ENCODE measurements around the gene CCDC144A.
"Not testable (repeated sequence)": the region's sequence is repeated elsewhere in the genome, so short reads cannot be mapped to it uniquely, and the experiment has no call there.

Gene CCDC144A

DNA sequence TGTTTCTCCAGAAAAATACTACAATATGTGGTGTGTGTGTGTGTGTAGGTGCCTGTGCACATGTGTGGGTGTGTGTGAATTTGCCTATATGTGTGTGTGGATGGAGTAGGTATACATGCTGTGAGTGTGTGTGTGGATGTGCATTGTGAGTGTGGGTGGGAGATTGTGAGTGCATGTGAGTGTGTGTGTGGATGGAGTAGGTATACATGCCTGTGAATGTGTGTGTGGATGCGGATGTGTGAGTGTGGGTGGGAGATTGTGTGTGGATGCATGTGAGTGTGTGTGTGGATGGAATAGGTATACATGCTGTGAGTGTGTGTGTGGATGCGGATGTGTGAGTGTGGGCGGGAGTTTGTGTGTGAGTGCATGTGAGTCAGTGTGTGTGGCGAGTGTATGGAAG is 116.6 kb downstream of the CCDC144A start:
- not testable (repeated sequence) for H3K18ac ChIP-seq (ENCODE audit: low read length)

DNA sequence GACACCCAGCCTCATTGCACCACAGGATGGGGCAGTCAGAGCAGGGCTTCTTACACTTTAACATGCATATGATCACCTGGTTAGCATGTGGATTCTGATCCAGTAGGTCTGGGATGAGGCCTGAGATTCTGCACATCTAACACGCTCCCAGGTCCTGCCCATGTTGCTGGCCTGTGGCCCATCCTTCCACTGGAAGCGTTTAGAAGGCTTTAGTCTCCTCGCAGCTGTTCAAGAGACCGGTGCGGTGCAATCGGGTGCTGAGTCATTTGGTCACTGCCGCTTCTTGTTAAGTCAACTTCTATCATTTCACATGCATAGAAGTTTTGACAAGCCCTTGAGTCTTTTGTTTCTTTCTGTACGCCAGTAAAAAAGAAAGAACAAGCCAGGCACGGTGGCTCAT is 117.6 kb downstream of the CCDC144A start:
- not testable (repeated sequence) for H3K23ac ChIP-seq (ENCODE audit: low read length)

More for the DNA sequence above, 116.6 kb downstream of the CCDC144A start:
- not testable (repeated sequence) for H3K4me3 ChIP-seq (ENCODE audit: low read length); H3K56ac ChIP-seq (ENCODE audit: low read length); H3K27ac ChIP-seq (ENCODE audit: low read depth, low read length); H2BK5ac ChIP-seq (ENCODE audit: low read length); H2BK15ac ChIP-seq (replicated peaks; ENCODE audit: low read depth); H3K27me3 ChIP-seq (ENCODE audit: insufficient read depth, low read length, poor library complexity); H2BK120ac ChIP-seq (ENCODE audit: low read depth, low read length); H3K23ac ChIP-seq (ENCODE audit: low read length); H3K4ac ChIP-seq (ENCODE audit: low read depth, low read length); H3K36me3 ChIP-seq (ENCODE audit: control insufficient read depth, insufficient read depth, low read length); H4K8ac ChIP-seq (ENCODE audit: low read depth, low read length); H3K79me2 ChIP-seq (ENCODE audit: control insufficient read depth, insufficient read depth, low read length); H3K79me1 ChIP-seq (ENCODE audit: low read length); H2AK5ac ChIP-seq (ENCODE audit: low read length); H3K9ac ChIP-seq (ENCODE audit: low read length); H3K4me2 ChIP-seq (ENCODE audit: low read length); H3K4me1 ChIP-seq (ENCODE audit: control insufficient read depth, low read depth, low read length); DNase-seq; H4K5ac ChIP-seq (ENCODE audit: low read length)
- no CpG with 5 or more reads among the region's 4 CpGs for WGBS (ENCODE audit: extremely low coverage, insufficient coverage, low lambda C conversion rate)

DNA sequence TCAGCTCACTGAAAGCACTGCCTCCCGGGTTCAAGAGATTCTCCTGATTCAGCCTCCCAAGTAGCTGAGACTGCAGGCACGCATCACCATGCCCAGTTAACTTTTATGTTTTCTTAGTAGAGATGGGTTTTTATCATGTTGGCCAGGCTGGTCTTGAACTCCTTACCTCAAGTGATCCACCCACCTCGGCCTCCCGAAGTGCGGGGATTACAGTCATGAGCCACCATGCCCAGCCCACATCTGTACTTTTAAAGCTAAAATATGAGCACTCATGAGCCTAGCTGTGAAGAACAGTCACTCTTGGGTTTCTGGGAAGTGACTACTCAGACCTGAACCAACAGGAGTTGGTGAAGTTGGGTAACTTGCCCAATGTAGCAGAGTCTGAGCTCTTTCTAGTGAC is 120.2 kb downstream of the CCDC144A start:
- H3K79me2 ChIP-seq (ENCODE audit: control insufficient read depth, insufficient read depth, low read length); H3K56ac ChIP-seq (ENCODE audit: low read length); H2BK5ac ChIP-seq (ENCODE audit: low read length); H3K4me1 ChIP-seq (ENCODE audit: control insufficient read depth, low read depth, low read length); DNase-seq; H2AK5ac ChIP-seq (ENCODE audit: low read length); H3K27ac ChIP-seq (ENCODE audit: low read depth, low read length); H3K23ac ChIP-seq (ENCODE audit: low read length); H3K4me2 ChIP-seq (ENCODE audit: low read length); H3K36me3 ChIP-seq (ENCODE audit: control insufficient read depth, insufficient read depth, low read length); H3K79me1 ChIP-seq (ENCODE audit: low read length); H3K4ac ChIP-seq (ENCODE audit: low read depth, low read length); H2BK120ac ChIP-seq (ENCODE audit: low read depth, low read length); H4K8ac ChIP-seq (ENCODE audit: low read depth, low read length); H3K27me3 ChIP-seq (ENCODE audit: insufficient read depth, low read length, poor library complexity); H3K18ac ChIP-seq (ENCODE audit: low read length); H3K4me3 ChIP-seq (ENCODE audit: low read length); H2BK15ac ChIP-seq (replicated peaks; ENCODE audit: low read depth); H4K5ac ChIP-seq (ENCODE audit: low read length); H3K9ac ChIP-seq (ENCODE audit: low read length): not testable (repeated sequence)
- WGBS (ENCODE audit: extremely low coverage, insufficient coverage, low lambda C conversion rate), result no CpG with 5 or more reads among the region's 5 CpGs

More for the DNA sequence above, 117.6 kb downstream of the CCDC144A start:
- not testable (repeated sequence) for H3K4me3 ChIP-seq (ENCODE audit: low read length); H3K27me3 ChIP-seq (ENCODE audit: insufficient read depth, low read length, poor library complexity); H3K9ac ChIP-seq (ENCODE audit: low read length); H3K18ac ChIP-seq (ENCODE audit: low read length); H3K4ac ChIP-seq (ENCODE audit: low read depth, low read length); H2AK5ac ChIP-seq (ENCODE audit: low read length); H4K8ac ChIP-seq (ENCODE audit: low read depth, low read length); H3K4me2 ChIP-seq (ENCODE audit: low read length); H3K79me1 ChIP-seq (ENCODE audit: low read length); H4K5ac ChIP-seq (ENCODE audit: low read length); H2BK120ac ChIP-seq (ENCODE audit: low read depth, low read length); DNase-seq; H3K79me2 ChIP-seq (ENCODE audit: control insufficient read depth, insufficient read depth, low read length); H2BK15ac ChIP-seq (replicated peaks; ENCODE audit: low read depth); H3K56ac ChIP-seq (ENCODE audit: low read length); H2BK5ac ChIP-seq (ENCODE audit: low read length); H3K4me1 ChIP-seq (ENCODE audit: control insufficient read depth, low read depth, low read length); H3K27ac ChIP-seq (ENCODE audit: low read depth, low read length); H3K36me3 ChIP-seq (ENCODE audit: control insufficient read depth, insufficient read depth, low read length)
- no CpG with 5 or more reads among the region's 9 CpGs for WGBS (ENCODE audit: extremely low coverage, insufficient coverage, low lambda C conversion rate)

GRCh38 chr17:16812126-16812525 is 122.1 kb downstream of the CCDC144A start:
- H3K27me3 ChIP-seq (ENCODE audit: insufficient read depth, low read length, poor library complexity); H3K18ac ChIP-seq (ENCODE audit: low read length); H3K23ac ChIP-seq (ENCODE audit: low read length); H3K79me2 ChIP-seq (ENCODE audit: control insufficient read depth, insufficient read depth, low read length); H3K9ac ChIP-seq (ENCODE audit: low read length); H2BK5ac ChIP-seq (ENCODE audit: low read length); H2BK120ac ChIP-seq (ENCODE audit: low read depth, low read length); H3K36me3 ChIP-seq (ENCODE audit: control insufficient read depth, insufficient read depth, low read length); H2AK5ac ChIP-seq (ENCODE audit: low read length); H3K4me1 ChIP-seq (ENCODE audit: control insufficient read depth, low read depth, low read length); H2BK15ac ChIP-seq (replicated peaks; ENCODE audit: low read depth); H3K79me1 ChIP-seq (ENCODE audit: low read length); H4K5ac ChIP-seq (ENCODE audit: low read length); H4K8ac ChIP-seq (ENCODE audit: low read depth, low read length); H3K4me2 ChIP-seq (ENCODE audit: low read length); H3K56ac ChIP-seq (ENCODE audit: low read length); H3K4ac ChIP-seq (ENCODE audit: low read depth, low read length); H3K4me3 ChIP-seq (ENCODE audit: low read length); H3K27ac ChIP-seq (ENCODE audit: low read depth, low read length): not testable (repeated sequence)
- no CpG with 5 or more reads among the region's 7 CpGs for WGBS (ENCODE audit: extremely low coverage, insufficient coverage, low lambda C conversion rate)
- peak; percentile 31 for DNase-seq

- Histone ChIP-seq H3K9ac (ENCODE audit: low read length) (no peak overlapping the region), H3K56ac (ENCODE audit: low read length) (no peak overlapping the region), H3K36me3 (ENCODE audit: control insufficient read depth, insufficient read depth, low read length) (no peaks in the 10 kb centered on the region), H3K4me3 (ENCODE audit: low read length) (no peak overlapping the region), H2BK5ac (ENCODE audit: low read length) (no peak overlapping the region), H3K27ac (ENCODE audit: low read depth, low read length) (no peak overlapping the region), H3K4me2 (ENCODE audit: low read length) (no peak overlapping the region), H3K27me3 (ENCODE audit: insufficient read depth, low read length, poor library complexity) (no peaks in the 10 kb centered on the region), H3K4me1 (ENCODE audit: control insufficient read depth, low read depth, low read length) (no peaks in the 10 kb centered on the region), H3K23ac (ENCODE audit: low read length) (no peak overlapping the region), H4K5ac (ENCODE audit: low read length) (no peak overlapping the region), H3K4ac (ENCODE audit: low read depth, low read length) (no peak overlapping the region), H3K79me2 (ENCODE audit: control insufficient read depth, insufficient read depth, low read length) (no peaks in the 10 kb centered on the region), H3K18ac (ENCODE audit: low read length) (no peak overlapping the region), H2AK5ac (ENCODE audit: low read length) (no peak overlapping the region), H2BK15ac (replicated peaks; ENCODE audit: low read depth) (no peak overlapping the region), H4K8ac (ENCODE audit: low read depth, low read length) (no peak overlapping the region), H2BK120ac (ENCODE audit: low read depth, low read length) (no peak overlapping the region), H3K79me1 (ENCODE audit: low read length) (no peaks in the 10 kb centered on the region)
- no CpG with 5 or more reads among the region's 7 CpGs for WGBS (ENCODE audit: extremely low coverage, insufficient coverage, low lambda C conversion rate)
- no peak for DNase-seq
Measured at GRCh38 chr17:16814439-16814838, 124.4 kb downstream of the CCDC144A start.

DNA sequence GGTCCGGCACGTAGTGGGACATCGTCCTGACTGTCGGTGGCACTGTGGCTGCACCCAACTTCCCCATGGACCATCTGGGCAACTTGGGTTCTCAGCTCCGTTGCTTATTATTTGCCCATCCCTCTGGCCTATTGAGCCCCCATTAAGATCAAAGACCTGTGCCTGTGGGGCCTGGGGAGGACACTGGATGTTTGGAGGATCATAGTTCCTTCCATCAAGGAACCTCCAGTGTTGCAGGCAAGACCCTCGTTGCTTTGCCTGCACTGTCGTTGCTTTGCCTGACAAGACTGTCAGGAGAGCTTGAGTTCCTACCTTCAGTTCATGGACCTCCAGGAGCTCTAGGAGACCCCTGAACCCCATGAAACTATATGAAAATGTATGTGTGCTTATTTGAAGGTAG is 127.2 kb downstream of the CCDC144A start:
- no peak overlapping the region for H3K27ac ChIP-seq (ENCODE audit: low read depth, low read length)
- no peak overlapping the region for H3K23ac ChIP-seq (ENCODE audit: low read length)
- H3K4ac ChIP-seq (ENCODE audit: low read depth, low read length), result no peak overlapping the region
- no peak overlapping the region for H3K4me3 ChIP-seq (ENCODE audit: low read length)
- H2BK5ac ChIP-seq (ENCODE audit: low read length), result no peak overlapping the region
- H3K4me1 ChIP-seq (ENCODE audit: control insufficient read depth, low read depth, low read length), result no peaks in the 10 kb centered on the region
- H2AK5ac ChIP-seq (ENCODE audit: low read length), result no peak overlapping the region
- no peak for DNase-seq
- H3K9ac ChIP-seq (ENCODE audit: low read length), result no peak overlapping the region
- H4K5ac ChIP-seq (ENCODE audit: low read length), result no peak overlapping the region
- H3K79me1 ChIP-seq (ENCODE audit: low read length), result no peaks in the 10 kb centered on the region
- H3K36me3 ChIP-seq (ENCODE audit: control insufficient read depth, insufficient read depth, low read length), result no peaks in the 10 kb centered on the region
- no peak overlapping the region for H3K18ac ChIP-seq (ENCODE audit: low read length)
- H3K56ac ChIP-seq (ENCODE audit: low read length), result no peak overlapping the region
- WGBS (ENCODE audit: extremely low coverage, insufficient coverage, low lambda C conversion rate), result no CpG with 5 or more reads among the region's 7 CpGs
- H2BK120ac ChIP-seq (ENCODE audit: low read depth, low read length), result no peak overlapping the region
- H3K79me2 ChIP-seq (ENCODE audit: control insufficient read depth, insufficient read depth, low read length), result no peaks in the 10 kb centered on the region
- H4K8ac ChIP-seq (ENCODE audit: low read depth, low read length), result no peak overlapping the region
- H3K27me3 ChIP-seq (ENCODE audit: insufficient read depth, low read length, poor library complexity), result no peaks in the 10 kb centered on the region
- H3K4me2 ChIP-seq (ENCODE audit: low read length), result no peak overlapping the region
- no peak overlapping the region for H2BK15ac ChIP-seq (replicated peaks; ENCODE audit: low read depth)
